H1 (cell line): ENCODE data around the gene DDX21. TPM values are rescaled to one million over a fixed set of nuclear protein-coding genes. Genes with fewer than 3 reads are reported as not detected.

ENCODE experiments used
- ASH2L ChIP-seq: fragments of 200-600, 300-600 bp; sonication (generic); IDR thresholded peaks from one replicate; pipeline ENCODE4 v1.7.1; 2017; ENCODE audit warnings: low read length
- BRCA1 ChIP-seq: IDR thresholded peaks from 2 replicates; pipeline ENCODE4 v1.6.1; 2012; ENCODE audit warnings: low read depth, low read length, improper control_type of control experiment
- GABPA ChIP-seq: IDR thresholded peaks from 2 replicates; pipeline ENCODE4 v1.6.1; 2011; ENCODE audit warnings: mild to moderate bottlenecking, low read length, moderate library complexity, borderline replicate concordance; ENCODE audit not compliant: insufficient read depth
- GTF2F1 ChIP-seq: IDR thresholded peaks from 2 replicates; pipeline ENCODE4 v1.6.1; 2012; ENCODE audit warnings: low read depth, low read length, improper control_type of control experiment, borderline replicate concordance
- JUN ChIP-seq: IDR thresholded peaks from 2 replicates; pipeline ENCODE4 v1.6.1; 2011; ENCODE audit warnings: low read depth, mild to moderate bottlenecking, improper control_type of control experiment, low read length
- JUND ChIP-seq: IDR thresholded peaks from 2 replicates; pipeline ENCODE4 v1.6.1; 2011; ENCODE audit warnings: mild to moderate bottlenecking, improper control_type of control experiment, low read length
- MAFK ChIP-seq: IDR thresholded peaks from 2 replicates; pipeline ENCODE4 v1.6.1; 2012; ENCODE audit warnings: low read depth, mild to moderate bottlenecking, improper control_type of control experiment, low read length
- MAX ChIP-seq: IDR thresholded peaks from 2 replicates; pipeline ENCODE4 v1.6.1; 2012; ENCODE audit warnings: inconsistent platforms
- NANOG ChIP-seq: IDR thresholded peaks from 2 replicates; pipeline ENCODE4 v1.6.1; 2011; ENCODE audit warnings: low read length, low read depth, mild to moderate bottlenecking, inconsistent platforms; ENCODE audit not compliant: insufficient read depth, poor library complexity, severe bottlenecking
- PHF8 ChIP-seq: fragments of 200-600 bp; sonication (generic); conservative IDR thresholded peaks from 2 replicates; pipeline ENCODE4 v1.7.1; 2012; ENCODE audit warnings: low read depth, mild to moderate bottlenecking, inconsistent platforms, low read length, moderate library complexity
- POLR2AphosphoS5 ChIP-seq: IDR thresholded peaks from 2 replicates; pipeline ENCODE4 v1.6.1; 2011; ENCODE audit warnings: low read depth, low read length
- RAD21 ChIP-seq, 2 experiments: IDR thresholded peaks in 1 of 2; conservative IDR thresholded peaks in 1 of 2; 2 replicates each; pipeline ENCODE4 v1.6.1; 2011; ENCODE audit warnings: low read depth in 2 of 2, low read length in 2 of 2, improper control_type of control experiment in 1 of 2, inconsistent platforms in 1 of 2, mild to moderate bottlenecking in 1 of 2, moderate library complexity in 1 of 2
- RNF2 ChIP-seq: fragments of 200-900, 300-1000 bp; sonication (generic); IDR thresholded peaks from 2 replicates; pipeline ENCODE4 v1.7.1; 2016; ENCODE audit warnings: borderline replicate concordance, low read depth, mild to moderate bottlenecking, antibody characterized with exemption, low read length; ENCODE audit not compliant: poor library complexity, severe bottlenecking; ENCODE audit errors: missing control alignments
- SP4 ChIP-seq: IDR thresholded peaks from 2 replicates; pipeline ENCODE4 v1.6.1; 2012; ENCODE audit warnings: low read length, inconsistent platforms
- TAF7 ChIP-seq: optimal IDR thresholded peaks from 2 replicates; pipeline ENCODE3; 2011; ENCODE audit warnings: low read depth, mild to moderate bottlenecking, inconsistent platforms, low read length, moderate library complexity, borderline replicate concordance
- YY1 ChIP-seq: IDR thresholded peaks from 2 replicates; pipeline ENCODE4 v1.6.1; 2011; ENCODE audit warnings: low read depth, mild to moderate bottlenecking, low read length
- polyA plus RNA-seq, 7 experiments: library from polyadenylated mRNA; depleted of rRNA in 3 of 7; stranded (reverse) in 5 of 7; unstranded in 2 of 7; fragments of >200 nt in 5 of 7; fragments of 200-250 nt in 2 of 7; gene quantifications; 1 replicate in 5 of 7; 2 replicates in 1 of 7; 4 replicates in 1 of 7; pipeline versions ENCODE4 v1.2.1 to v1.2.3, GENCODE V29; 2011 to 2013; ENCODE audit warnings: missing spikeins in 2 of 7, mixed read lengths in 2 of 7
- total RNA-seq: library from RNA; stranded (reverse); fragmentation: NEBNext Ultra II Directional; extraction: Animal tissue kit (Norgen Biotek cat#: 25700); gene quantifications from 2 replicates; pipeline ENCODE4 v1.2.1, GENCODE V29; 2021
- TF ChIP-seq, protein P1 (sequence below): IDR thresholded peaks from 2 replicates; pipeline ENCODE4 v1.6.1; 2011; ENCODE audit warnings: low read length, improper control_type of control experiment

DDX21 gene
- total and polyA plus RNA-seq, 2 of the 8 experiments (the other 6 are each of a cell fraction or from before 2014, with no cell fraction given), result 67.0 to 195 TPM

GRCh38 chr10:68955832-68956532, at the start of gene DDX21 (continued):
- TF ChIP-seq RNF2 (no peak), PHF8 (peak; percentile 77), MAFK (no peak), NANOG (no peak), BRCA1 (no peak), POLR2AphosphoS5 (peak; percentile 85), RAD21 (IDR thresholded peaks at IDR 0.05 in 1 of 2, conservative IDR thresholded peaks at IDR 0.05 in 1 of 2; ENCODE audit: low read depth in 2 of 2, low read length in 2 of 2) (peak in 1 of 2 experiments; percentile 8; a peak in 1 of 4 replicates), SP4 (no peak), TAF7 (peak; percentile 14), GABPA (peak; percentile 78), JUND (no peak), MAX (peak; percentile 86), GTF2F1 (peak; percentile 75; the same call in 1 of the 2 replicates), YY1 (0 out of 2 replicates have a peak, but pooled peaks have one; percentile 29), ASH2L (peak; percentile 53), JUN (no peak)
- TF ChIP-seq, protein P1, sequence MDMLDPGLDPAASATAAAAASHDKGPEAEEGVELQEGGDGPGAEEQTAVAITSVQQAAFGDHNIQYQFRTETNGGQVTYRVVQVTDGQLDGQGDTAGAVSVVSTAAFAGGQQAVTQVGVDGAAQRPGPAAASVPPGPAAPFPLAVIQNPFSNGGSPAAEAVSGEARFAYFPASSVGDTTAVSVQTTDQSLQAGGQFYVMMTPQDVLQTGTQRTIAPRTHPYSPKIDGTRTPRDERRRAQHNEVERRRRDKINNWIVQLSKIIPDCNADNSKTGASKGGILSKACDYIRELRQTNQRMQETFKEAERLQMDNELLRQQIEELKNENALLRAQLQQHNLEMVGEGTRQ, result 0 out of 2 replicates have a peak, but pooled peaks have one; percentile 11
